ENCODE results near the gene RNF138. TPM values are rescaled to one million over a fixed set of nuclear protein-coding genes. Genes with fewer than 3 reads are reported as not detected.
"Not testable (repeated sequence)": the region's sequence is repeated elsewhere in the genome, so short reads cannot be mapped to it uniquely, and the experiment has no call there.

RNF138 gene
- total RNA-seq, 4 donors from 2014 or later: 10.7 to 62.7 (median 27.4) TPM

- 90 to 92% methylated on average over 2 of the region's 2 CpGs for WGBS, 2 donors
- no peak for TF ChIP-seq POLR2A (IDR thresholded peaks at IDR 0.05)
- no peak for TF ChIP-seq CTCF (IDR thresholded peaks at IDR 0.05)
- no peak for DNase-seq
- H3K27ac ChIP-seq: no peak overlapping the region
- H3K27me3 ChIP-seq: no peaks in the 10 kb centered on the region
- intact Hi-C loops (cut with DNase I): no loop called here
- H3K36me3 ChIP-seq: no peaks in the 10 kb centered on the region
- H3K9me3 ChIP-seq: no peaks in the 10 kb centered on the region
- H3K4me1 ChIP-seq: peaks cover 4 to 8% of the 10 kb centered on the region in 2 donors
- no peak overlapping the region for H3K4me3 ChIP-seq (replicated peaks in 1 of 3)
These were observed 68.9 kb downstream of the RNF138 start for GRCh38 chr18:32160547-32160946.

GRCh38 chr18:32167980-32168730 is 76.5 kb downstream of the RNF138 start:
- H3K36me3 ChIP-seq: no peaks in the 10 kb centered on the region
- H3K27ac ChIP-seq: no peak overlapping the region
- intact Hi-C loops (cut with DNase I): no loop called here
- H3K27me3 ChIP-seq: no peaks in the 10 kb centered on the region
- 77 to 81% methylated on average over 3 of the region's 3 CpGs for WGBS, 2 donors
- no peaks in the 10 kb centered on the region for H3K4me1 ChIP-seq
- H3K4me3 ChIP-seq (replicated peaks in 1 of 3): no peak overlapping the region
- H3K9me3 ChIP-seq: no peaks in the 10 kb centered on the region
- no peak for DNase-seq
- TF ChIP-seq CTCF (IDR thresholded peaks at IDR 0.05) (no peak), POLR2A (IDR thresholded peaks at IDR 0.05) (no peak)

GRCh38 chr18:32173654-32174053 is 82.0 kb downstream of the RNF138 start:
- intact Hi-C loops (cut with DNase I): no loop called here
- no peak for TF ChIP-seq POLR2A (IDR thresholded peaks at IDR 0.05)
- TF ChIP-seq CTCF (IDR thresholded peaks at IDR 0.05): no peak
- 90 to 95% methylated on average over 3 of the region's 3 CpGs for WGBS, 2 donors
- H3K4me3 ChIP-seq (replicated peaks in 1 of 3): no peak overlapping the region
- H3K27ac ChIP-seq: no peak overlapping the region
- H3K36me3 ChIP-seq: no peaks in the 10 kb centered on the region
- H3K27me3 ChIP-seq: no peaks in the 10 kb centered on the region
- no peaks in the 10 kb centered on the region for H3K4me1 ChIP-seq
- no peaks in the 10 kb centered on the region for H3K9me3 ChIP-seq
- no peak for DNase-seq

GRCh38 chr18:32174719-32175118 is 83.0 kb downstream of the RNF138 start:
- 89 to 93% methylated on average over 7 of the region's 7 CpGs for WGBS, 2 donors
- TF ChIP-seq CTCF (IDR thresholded peaks at IDR 0.05) (no peak), POLR2A (IDR thresholded peaks at IDR 0.05) (no peak)

GRCh38 chr18:32175265-32175664 is 83.6 kb downstream of the RNF138 start:
- Histone ChIP-seq H3K27ac (no peak overlapping the region), H3K36me3 (no peaks in the 10 kb centered on the region), H3K9me3 (no peaks in the 10 kb centered on the region), H3K27me3 (no peaks in the 10 kb centered on the region), H3K4me1 (peaks cover 0 to 6% of the 10 kb centered on the region in 2 donors), H3K4me3 (replicated peaks in 1 of 3) (no peak overlapping the region)
- DNase-seq: no peak
- intact Hi-C loops (cut with DNase I): no loop called here
- 83 to 88% methylated on average over 1 of the region's 1 CpG for WGBS, 2 donors
- TF ChIP-seq POLR2A (IDR thresholded peaks at IDR 0.05) (no peak), CTCF (IDR thresholded peaks at IDR 0.05) (no peak)

More at GRCh38 chr18:32174719-32175118, 83.0 kb downstream of the RNF138 start:
- Histone ChIP-seq H3K4me1 (peaks cover 0 to 2% of the 10 kb centered on the region in 2 donors), H3K27me3 (no peaks in the 10 kb centered on the region), H3K27ac (no peak overlapping the region), H3K4me3 (replicated peaks in 1 of 3) (no peak overlapping the region), H3K36me3 (no peaks in the 10 kb centered on the region), H3K9me3 (no peaks in the 10 kb centered on the region)
- DNase-seq: no peak
- intact Hi-C loops (cut with DNase I): no loop called here

- WGBS, 2 donors: 98 to 100% methylated on average over 1 of the region's 1 CpG
- H3K9me3 ChIP-seq; DNase-seq; H3K36me3 ChIP-seq; H3K27ac ChIP-seq; H3K27me3 ChIP-seq; H3K4me3 ChIP-seq (replicated peaks in 1 of 3); H3K4me1 ChIP-seq; intact Hi-C loops (cut with DNase I): not testable (repeated sequence)
These were observed 85.1 kb downstream of the RNF138 start for GRCh38 chr18:32176745-32177144.

Measured in thyroid gland (tissue), 4 donors.